Smooth muscle cell (in vitro differentiated cells): Measurements from ENCODE around the gene CRKL. TPM values are rescaled to one million over a fixed set of nuclear protein-coding genes. Genes with fewer than 3 reads are reported as not detected.

Experiments used
- DNase-seq: peaks from one replicate; lab custom pipeline; 2025; ENCODE audit not compliant: unreplicated experiment; lab: John Stamatoyannopoulos, UW
- H2AFZ ChIP-seq: fragments of 200-600 bp; sonication (generic); 2 replicates; pipeline ENCODE4 v1.6.0; 2016; ENCODE audit warnings: antibody characterized with exemption, low read depth, mild to moderate bottlenecking
- H3F3A ChIP-seq: fragments of 200-600 bp; sonication (generic); 2 replicates; pipeline ENCODE4 v1.6.0; 2017; ENCODE audit warnings: antibody characterized with exemption, low read depth
- H3K27ac ChIP-seq: fragments of 200-600 bp; sonication (generic); 2 replicates; pipeline ENCODE4 v1.5.1; 2016; ENCODE audit warnings: low read depth, mild to moderate bottlenecking
- H3K27me3 ChIP-seq: fragments of 200-600 bp; sonication (generic); 2 replicates; pipeline ENCODE4 v1.6.1; 2016; ENCODE audit warnings: low read depth, mild to moderate bottlenecking
- H3K36me3 ChIP-seq: fragments of 200-600 bp; sonication (generic); 2 replicates; pipeline ENCODE4 v1.5.1; 2016; ENCODE audit warnings: low read depth
- H3K4me1 ChIP-seq: fragments of 200-600 bp; sonication (generic); 2 replicates; pipeline ENCODE4 v1.5.1; 2016; ENCODE audit warnings: low read depth
- H3K4me2 ChIP-seq: fragments of 200-600 bp; sonication (generic); 2 replicates; pipeline ENCODE4 v1.6.0; 2016; ENCODE audit warnings: mild to moderate bottlenecking
- H3K4me3 ChIP-seq: fragments of 200-600 bp; sonication (generic); 2 replicates; pipeline ENCODE4 v1.5.1; 2016; ENCODE audit warnings: mild to moderate bottlenecking
- H3K79me2 ChIP-seq: fragments of 200-600 bp; sonication (generic); 2 replicates; pipeline ENCODE4 v1.6.0; 2016; ENCODE audit warnings: low read depth, mild to moderate bottlenecking
- H3K9ac ChIP-seq: fragments of 200-600 bp; sonication (generic); 2 replicates; pipeline ENCODE4 v1.6.0; 2016; ENCODE audit warnings: low read depth
- H3K9me3 ChIP-seq: fragments of 200-600 bp; sonication (generic); replicated peaks from 2 replicates; pipeline ENCODE4 v1.5.1; 2016; ENCODE audit warnings: low read depth
- H4K20me1 ChIP-seq: fragments of 200-600 bp; sonication (generic); 2 replicates; pipeline ENCODE4 v1.6.0; 2016; ENCODE audit warnings: low read depth
- WGBS: methylation state at CpG from one replicate; pipeline ENCODE4 v1.1.7; 2016; ENCODE audit warnings: low lambda C conversion rate; 5-methylcytosine and 5-hydroxymethylcytosine counted together
- polyA plus RNA-seq: library from polyadenylated mRNA; unstranded; fragments of >200 nt; fragmentation: Nextera tagmentation; extraction: Ambion mirVana; gene quantifications from 2 replicates; pipeline ENCODE4 v1.2.1, GENCODE V29; 2016
- total RNA-seq: library from RNA; depleted of rRNA; stranded (reverse); fragments of >200 nt; gene quantifications from 2 replicates; pipeline ENCODE4 v1.2.3, GENCODE V29; 2014
- TF ChIP-seq, protein P1 (sequence below): fragments of 200-600 bp; sonication (generic); IDR thresholded peaks from 2 replicates; pipeline ENCODE4 v1.5.1; 2017; ENCODE audit warnings: borderline replicate concordance, mild to moderate bottlenecking, antibody characterized with exemption; ENCODE audit not compliant: insufficient read depth, poor library complexity, severe bottlenecking

The CRKL gene
- total and polyA plus RNA-seq, 2 experiments from 2014 or later = 26.6 to 40.9 TPM

DNA sequence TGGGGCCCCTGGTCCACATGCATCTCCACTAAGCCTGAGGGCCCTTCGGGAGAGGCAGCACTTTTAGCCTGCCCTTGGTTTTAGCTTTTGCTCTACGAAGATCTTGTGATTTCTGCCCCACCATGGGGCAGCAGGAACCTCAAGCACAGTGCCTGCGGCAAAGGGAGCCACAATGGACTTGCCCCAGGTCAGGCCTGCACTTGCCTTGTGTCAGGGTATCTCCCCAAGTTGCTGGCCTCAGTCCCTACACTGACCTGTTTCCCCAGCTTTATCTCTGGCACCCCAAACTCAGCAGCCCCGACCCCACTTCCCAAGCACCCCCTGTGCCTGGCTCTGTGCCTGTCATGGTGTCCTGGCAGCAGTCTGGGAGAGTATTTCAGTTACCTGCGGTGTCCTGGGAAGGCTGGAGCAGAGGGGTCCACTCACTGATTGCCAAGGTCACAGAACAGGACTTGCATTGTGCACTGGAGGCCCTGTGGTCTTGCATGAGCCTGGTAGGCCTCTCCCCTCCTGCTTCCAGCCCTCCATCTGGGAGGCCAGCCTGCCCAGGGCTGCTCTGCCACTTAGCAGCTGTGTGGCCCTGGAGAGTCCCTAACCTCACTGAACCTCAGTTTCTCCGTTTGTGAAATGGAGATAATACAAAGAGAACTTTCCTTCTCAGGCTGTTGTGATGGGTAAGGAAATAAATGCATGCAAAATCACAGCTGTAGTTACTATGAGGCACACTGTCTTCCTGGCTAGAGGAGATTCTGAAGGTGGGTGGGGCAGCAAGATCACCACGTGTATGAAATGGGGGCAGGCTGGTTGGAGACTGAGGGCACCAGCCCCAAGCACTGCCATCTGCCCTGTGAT, 46.2 kb downstream of the CRKL start:
- no peak overlapping the region for H2AFZ ChIP-seq
- no peak overlapping the region for H3K4me2 ChIP-seq
- H3K4me3 ChIP-seq = no peak overlapping the region
- no peaks in the 10 kb centered on the region for H4K20me1 ChIP-seq
- H3K79me2 ChIP-seq = no peaks in the 10 kb centered on the region
- TF ChIP-seq, protein P1, sequence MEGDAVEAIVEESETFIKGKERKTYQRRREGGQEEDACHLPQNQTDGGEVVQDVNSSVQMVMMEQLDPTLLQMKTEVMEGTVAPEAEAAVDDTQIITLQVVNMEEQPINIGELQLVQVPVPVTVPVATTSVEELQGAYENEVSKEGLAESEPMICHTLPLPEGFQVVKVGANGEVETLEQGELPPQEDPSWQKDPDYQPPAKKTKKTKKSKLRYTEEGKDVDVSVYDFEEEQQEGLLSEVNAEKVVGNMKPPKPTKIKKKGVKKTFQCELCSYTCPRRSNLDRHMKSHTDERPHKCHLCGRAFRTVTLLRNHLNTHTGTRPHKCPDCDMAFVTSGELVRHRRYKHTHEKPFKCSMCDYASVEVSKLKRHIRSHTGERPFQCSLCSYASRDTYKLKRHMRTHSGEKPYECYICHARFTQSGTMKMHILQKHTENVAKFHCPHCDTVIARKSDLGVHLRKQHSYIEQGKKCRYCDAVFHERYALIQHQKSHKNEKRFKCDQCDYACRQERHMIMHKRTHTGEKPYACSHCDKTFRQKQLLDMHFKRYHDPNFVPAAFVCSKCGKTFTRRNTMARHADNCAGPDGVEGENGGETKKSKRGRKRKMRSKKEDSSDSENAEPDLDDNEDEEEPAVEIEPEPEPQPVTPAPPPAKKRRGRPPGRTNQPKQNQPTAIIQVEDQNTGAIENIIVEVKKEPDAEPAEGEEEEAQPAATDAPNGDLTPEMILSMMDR = no peak
- no peak overlapping the region for H3K27ac ChIP-seq
- H3K4me1 ChIP-seq = peaks cover 12% of the 10 kb centered on the region
- H3K9ac ChIP-seq = no peak overlapping the region
- H3K36me3 ChIP-seq = no peaks in the 10 kb centered on the region
- H3F3A ChIP-seq = no peaks in the 10 kb centered on the region
- no peak for DNase-seq
- peaks cover 28% of the 10 kb centered on the region for H3K27me3 ChIP-seq
- WGBS = 84% methylated on average over 7 of the region's 7 CpGs
- no peaks in the 10 kb centered on the region for H3K9me3 ChIP-seq

DNA sequence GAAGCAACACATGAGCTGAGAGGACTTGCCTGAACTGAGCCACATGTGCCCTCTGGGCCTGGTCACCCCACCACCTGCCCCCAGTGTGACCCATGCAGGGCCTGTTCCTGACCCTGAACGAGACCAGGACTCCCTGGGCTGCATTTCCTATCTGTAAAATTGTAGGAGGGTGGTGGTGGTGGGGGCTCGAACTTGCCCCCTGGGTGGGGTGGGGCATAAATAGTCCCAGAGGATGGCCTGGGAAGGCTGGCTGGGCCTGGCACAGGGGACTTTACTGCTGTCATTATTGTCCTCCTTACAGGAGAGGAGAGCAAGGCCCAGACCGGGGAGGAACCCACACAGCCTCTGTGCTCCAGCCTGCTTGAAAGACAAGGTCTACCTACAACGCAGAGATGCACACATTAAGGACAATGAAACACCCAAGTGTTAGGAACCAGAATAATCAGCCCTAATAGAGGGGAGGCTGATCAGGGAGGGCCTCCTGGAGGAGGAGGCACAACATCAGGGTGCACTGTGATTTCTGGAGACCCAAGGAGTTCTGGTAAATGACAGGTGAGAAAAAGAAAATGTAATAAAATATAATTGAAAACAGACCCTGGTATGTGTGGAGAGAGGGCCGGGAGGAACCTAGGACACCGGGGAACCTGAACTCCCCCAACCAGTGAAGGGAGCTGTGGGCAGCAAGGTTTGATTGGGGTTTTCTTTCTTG, 47.0 kb downstream of the CRKL start:
- WGBS = 83% methylated on average over 6 of the region's 6 CpGs

DNA sequence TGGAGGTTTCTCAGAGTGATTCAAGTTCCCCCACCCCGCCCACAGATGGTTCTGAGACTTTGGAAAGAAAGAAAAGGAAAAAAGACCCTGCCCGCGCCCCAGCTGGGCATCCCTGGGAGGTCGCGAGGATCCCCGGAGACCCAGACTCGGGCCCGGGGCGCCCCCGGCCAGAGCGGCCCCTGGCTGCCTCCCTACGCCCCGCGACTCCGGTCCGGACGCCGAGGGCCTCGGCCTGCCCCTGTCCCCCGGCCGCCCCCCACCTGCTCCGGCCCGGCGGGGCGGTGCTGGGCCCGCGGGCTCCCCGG, 47.5 kb downstream of the CRKL start:
- H3F3A ChIP-seq = no peaks in the 10 kb centered on the region
- H3K9me3 ChIP-seq = no peaks in the 10 kb centered on the region
- no peak for DNase-seq
- no peak overlapping the region for H2AFZ ChIP-seq
- H4K20me1 ChIP-seq = no peaks in the 10 kb centered on the region
- H3K27ac ChIP-seq = no peak overlapping the region
- H3K4me2 ChIP-seq = peak overlapping the region; percentile 85
- TF ChIP-seq, protein P1 = no peak
- H3K4me3 ChIP-seq = peak overlapping the region; percentile 44
- H3K4me1 ChIP-seq = peaks cover 12% of the 10 kb centered on the region
- H3K9ac ChIP-seq = no peak overlapping the region
- no peaks in the 10 kb centered on the region for H3K36me3 ChIP-seq
- 17% methylated on average over 12 of the region's 28 CpGs for WGBS
- peaks cover 28% of the 10 kb centered on the region for H3K27me3 ChIP-seq
- no peaks in the 10 kb centered on the region for H3K79me2 ChIP-seq

More for the DNA sequence above, 47.0 kb downstream of the CRKL start:
- H2AFZ ChIP-seq = no peak overlapping the region
- no peaks in the 10 kb centered on the region for H3K79me2 ChIP-seq
- peak overlapping the region; percentile 85 for H3K4me2 ChIP-seq
- H3K9ac ChIP-seq = no peak overlapping the region
- H3K9me3 ChIP-seq = no peaks in the 10 kb centered on the region
- H3K4me3 ChIP-seq = peak overlapping the region; percentile 44
- DNase-seq = no peak
- H3K27me3 ChIP-seq = peaks cover 28% of the 10 kb centered on the region
- no peaks in the 10 kb centered on the region for H3F3A ChIP-seq
- H4K20me1 ChIP-seq = no peaks in the 10 kb centered on the region
- H3K4me1 ChIP-seq = peaks cover 12% of the 10 kb centered on the region
- no peaks in the 10 kb centered on the region for H3K36me3 ChIP-seq
- TF ChIP-seq, protein P1 = no peak
- no peak overlapping the region for H3K27ac ChIP-seq
